H1 (cell line): Measurements from ENCODE around the gene MC4R. TPM values are rescaled to one million over a fixed set of nuclear protein-coding genes. Genes with fewer than 3 reads are reported as not detected.

Experiments
- CTCF ChIA-PET: fragments of 300-600 bp; sonication (Branson Sonifier 250); formaldehyde crosslinking; loops from one replicate; lab custom pipeline; 2021; ENCODE audit not compliant: partially characterized antibody; lab: Charles Lee
- POLR2A ChIA-PET: fragments of 300-600 bp; sonication (Branson Sonifier 250); formaldehyde crosslinking; loops from one replicate; lab custom pipeline; 2021; ENCODE audit warnings: inconsistent platforms; ENCODE audit not compliant: partially characterized antibody; lab: Charles Lee
- DNase-seq, 2 experiments: peaks; one replicate each; pipeline versions ENCODE4 v3.0.0 to v3.0.0-alpha.2; 2010 to 2022; ENCODE audit warnings: low spot score in 2 of 2, low read depth in 1 of 2, mixed read lengths in 1 of 2
- FAIRE-seq: peaks from 2 replicates; lab custom pipeline; 2011; peaks lifted over from hg19 to GRCh38; lab: Jason Lieb, UNC
- H2AFZ ChIP-seq: 2 replicates; pipeline ENCODE4 v1.8.1; 2012; ENCODE audit warnings: low read length, inconsistent platforms
- H2AK5ac ChIP-seq: 2 replicates; pipeline ENCODE4 v1.6.1; 2013; ENCODE audit warnings: low read depth, low read length
- H2BK120ac ChIP-seq: replicated peaks from 2 replicates; pipeline ENCODE3; 2013; ENCODE audit warnings: low read depth, low read length, inconsistent platforms
- H2BK12ac ChIP-seq: 2 replicates; pipeline ENCODE4 v1.6.1; 2013; ENCODE audit warnings: low read depth, low read length
- H2BK15ac ChIP-seq: 2 replicates; pipeline ENCODE4 v1.6.1; 2013; ENCODE audit warnings: low read length
- H2BK20ac ChIP-seq: 2 replicates; pipeline ENCODE4 v1.6.1; 2013; ENCODE audit warnings: low read length
- H2BK5ac ChIP-seq: 2 replicates; pipeline ENCODE4 v1.6.1; 2013; ENCODE audit warnings: low read depth, low read length
- H3K14ac ChIP-seq: 2 replicates; pipeline ENCODE4 v1.6.1; 2013; ENCODE audit warnings: inconsistent platforms; ENCODE audit not compliant: insufficient read length
- H3K18ac ChIP-seq: 2 replicates; pipeline ENCODE4 v1.6.1; 2013; ENCODE audit warnings: low read length; ENCODE audit errors: extremely low read depth
- H3K23ac ChIP-seq: 2 replicates; pipeline ENCODE4 v1.6.1; 2013; ENCODE audit warnings: inconsistent platforms; ENCODE audit not compliant: insufficient read length
- H3K23me2 ChIP-seq: 2 replicates; pipeline ENCODE4 v1.6.1; 2013; ENCODE audit warnings: low read depth, low read length
- H3K27ac ChIP-seq: 2 replicates; pipeline ENCODE4 v1.6.1; 2011; ENCODE audit warnings: low read depth, low read length, inconsistent platforms
- H3K27me3 ChIP-seq, 4 experiments: replicated peaks in 1 of 4; 1 replicate in 1 of 4; 2 replicates in 3 of 4; pipeline versions ENCODE4 v1.6.1 to v1.8.1; 2011 to 2013; ENCODE audit warnings: low read length in 3 of 4, mild to moderate bottlenecking in 3 of 4, inconsistent platforms in 2 of 4, mixed read lengths in 2 of 4, moderate library complexity in 1 of 4; ENCODE audit not compliant: control insufficient read depth in 3 of 4, insufficient read depth in 3 of 4; ENCODE audit errors: extremely low read depth in 1 of 4
- H3K36me3 ChIP-seq, 4 experiments: 2 replicates each; pipeline versions ENCODE4 v1.6.1 to v1.8.1; 2011 to 2013; ENCODE audit warnings: mild to moderate bottlenecking in 4 of 4, low read length in 3 of 4, moderate library complexity in 2 of 4, control low read depth in 1 of 4, inconsistent platforms in 1 of 4; ENCODE audit not compliant: insufficient read depth in 4 of 4, control insufficient read depth in 2 of 4
- H3K4ac ChIP-seq: replicated peaks from 2 replicates; pipeline ENCODE3; 2013; ENCODE audit warnings: low read length, low read depth, mixed read lengths, inconsistent platforms; ENCODE audit not compliant: insufficient read length
- H3K4me1 ChIP-seq, 4 experiments: replicated peaks in 1 of 4; 1 replicate in 1 of 4; 2 replicates in 3 of 4; pipeline versions ENCODE4 v1.6.1 to v1.8.1; 2011 to 2013; ENCODE audit warnings: low read length in 3 of 4, inconsistent platforms in 2 of 4, mixed read lengths in 1 of 4; ENCODE audit not compliant: insufficient read depth in 4 of 4, control insufficient read depth in 3 of 4
- H3K4me2 ChIP-seq, 2 experiments: 2 replicates each; pipeline versions ENCODE4 v1.6.1 to v1.8.1; 2011 to 2013; ENCODE audit warnings: low read depth in 2 of 2, low read length in 2 of 2, control low read depth in 1 of 2, inconsistent platforms in 1 of 2, mild to moderate bottlenecking in 1 of 2; ENCODE audit not compliant: insufficient read depth in 1 of 2
- H3K4me3 ChIP-seq, 4 experiments: fragments of 200-600, 300-600 bp in 1 of 4; sonication (generic), shearing (Covaris generic), sonication (Bioruptor Twin) in 1 of 4; 2 replicates each; pipeline versions ENCODE4 v1.5.1 to v1.8.1; 2011 to 2016; ENCODE audit warnings: low read length in 4 of 4, low read depth in 3 of 4, control low read depth in 2 of 4, inconsistent platforms in 2 of 4, mild to moderate bottlenecking in 2 of 4, mixed read lengths in 1 of 4, moderate library complexity in 1 of 4; ENCODE audit not compliant: insufficient read depth in 2 of 4; ENCODE audit errors: extremely low read depth in 1 of 4
- H3K56ac ChIP-seq: replicated peaks from 2 replicates; pipeline ENCODE3; 2013; ENCODE audit warnings: low read depth, mild to moderate bottlenecking, mixed read lengths, low read length, inconsistent platforms; ENCODE audit not compliant: insufficient read length
- H3K79me1 ChIP-seq: 2 replicates; pipeline ENCODE4 v1.6.1; 2013; ENCODE audit warnings: low read depth, low read length, control low read depth
- H3K79me2 ChIP-seq, 2 experiments: 2 replicates each; pipeline versions ENCODE4 v1.6.1 to v1.8.1; 2012 to 2013; ENCODE audit warnings: low read length in 2 of 2, mild to moderate bottlenecking in 2 of 2, inconsistent platforms in 1 of 2; ENCODE audit not compliant: insufficient read depth in 2 of 2, control insufficient read depth in 1 of 2
- H3K9ac ChIP-seq, 4 experiments: replicated peaks in 1 of 4; 1 replicate in 1 of 4; 2 replicates in 3 of 4; pipeline versions ENCODE4 v1.6.1 to v1.8.1; 2011 to 2013; ENCODE audit warnings: low read depth in 3 of 4, low read length in 3 of 4, control low read depth in 2 of 4, mild to moderate bottlenecking in 2 of 4, moderate library complexity in 2 of 4, inconsistent platforms in 1 of 4; ENCODE audit errors: extremely low read depth in 1 of 4
- H3K9me3 ChIP-seq, 2 experiments: 2 replicates each; pipeline versions ENCODE4 v1.6.1 to v1.8.1; 2012 to 2013; ENCODE audit warnings: mild to moderate bottlenecking in 2 of 2, moderate library complexity in 2 of 2, control low read depth in 1 of 2, inconsistent platforms in 1 of 2, low read depth in 1 of 2, low read length in 1 of 2, mixed read lengths in 1 of 2; ENCODE audit not compliant: insufficient read depth in 2 of 2
- H4K20me1 ChIP-seq, 2 experiments: replicated peaks in 1 of 2; 2 replicates each; pipeline versions ENCODE3 to v1.8.1; 2011 to 2013; ENCODE audit warnings: inconsistent platforms in 2 of 2, low read length in 2 of 2, mild to moderate bottlenecking in 1 of 2; ENCODE audit not compliant: insufficient read depth in 2 of 2, control insufficient read depth in 1 of 2
- H4K5ac ChIP-seq: 2 replicates; pipeline ENCODE4 v1.6.1; 2013; ENCODE audit warnings: low read length, low read depth, mixed read lengths, inconsistent platforms; ENCODE audit not compliant: insufficient read length
- H4K8ac ChIP-seq: 2 replicates; pipeline ENCODE4 v1.8.0; 2013; ENCODE audit warnings: mild to moderate bottlenecking, moderate library complexity, low read length, inconsistent platforms; ENCODE audit not compliant: insufficient read depth; ENCODE audit errors: extremely low read depth
- H4K91ac ChIP-seq: replicated peaks from 2 replicates; pipeline ENCODE3; 2013; ENCODE audit warnings: low read length, mixed read lengths, inconsistent platforms; ENCODE audit not compliant: insufficient read length
- ATF3 ChIP-seq: IDR thresholded peaks from 2 replicates; pipeline ENCODE4 v1.6.1; 2011; ENCODE audit warnings: low read depth, mild to moderate bottlenecking, low read length; ENCODE audit not compliant: insufficient read depth
- CHD1 ChIP-seq: IDR thresholded peaks from 2 replicates; pipeline ENCODE4 v1.6.1; 2012; ENCODE audit warnings: low read depth, low read length, improper control_type of control experiment
- EZH2 ChIP-seq: fragments of 200-600 bp; sonication (generic); IDR thresholded peaks from 2 replicates; pipeline ENCODE4 v1.7.1; 2012; ENCODE audit warnings: low read depth, mild to moderate bottlenecking, moderate library complexity, low read length, inconsistent platforms; ENCODE audit not compliant: severe bottlenecking
- POU5F1 ChIP-seq: IDR thresholded peaks from 2 replicates; pipeline ENCODE4 v1.6.1; 2011; ENCODE audit warnings: low read depth, mild to moderate bottlenecking, low read length, moderate library complexity
- polyA plus RNA-seq, 7 experiments: library from polyadenylated mRNA; depleted of rRNA in 3 of 7; stranded (reverse) in 5 of 7; unstranded in 2 of 7; fragments of >200 nt in 5 of 7; fragments of 200-250 nt in 2 of 7; gene quantifications; 1 replicate in 5 of 7; 2 replicates in 1 of 7; 4 replicates in 1 of 7; pipeline versions ENCODE4 v1.2.1 to v1.2.3, GENCODE V29; 2011 to 2013; ENCODE audit warnings: missing spikeins in 2 of 7, mixed read lengths in 2 of 7
- total RNA-seq: library from RNA; stranded (reverse); fragmentation: NEBNext Ultra II Directional; extraction: Animal tissue kit (Norgen Biotek cat#: 25700); gene quantifications from 2 replicates; pipeline ENCODE4 v1.2.1, GENCODE V29; 2021

Gene MC4R
- total and polyA plus RNA-seq, 2 of the 8 experiments (the other 6 are each of a cell fraction or from before 2014, with no cell fraction given) = 0.11 TPM; not detected in 1

DNA sequence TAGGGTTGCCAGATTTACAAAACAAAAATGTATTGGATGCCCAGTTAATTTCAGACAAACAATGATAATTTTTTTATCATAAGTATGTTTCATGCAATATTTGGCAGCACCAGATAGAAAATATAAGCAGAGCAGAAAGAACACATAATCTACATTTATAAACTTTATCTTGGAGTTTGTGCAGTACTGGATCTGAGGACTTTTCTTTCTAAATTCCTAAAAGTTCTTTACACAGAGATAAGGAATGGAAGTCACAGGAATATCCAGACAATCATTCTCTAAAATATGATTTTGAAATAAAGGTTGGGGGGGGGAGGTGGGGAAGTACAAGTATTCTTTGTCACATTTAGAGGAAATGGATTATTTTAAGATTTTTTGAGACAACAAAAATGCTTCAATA is 28.8 kb upstream of the MC4R start:
- no peak overlapping the region for H2AK5ac ChIP-seq
- no peak overlapping the region for H4K91ac ChIP-seq
- no peaks in the 10 kb centered on the region for H3K9me3 ChIP-seq
- no peak overlapping the region for H3K9ac ChIP-seq
- H2BK12ac ChIP-seq = no peak overlapping the region
- H3K36me3 ChIP-seq = no peaks in the 10 kb centered on the region
- POLR2A ChIA-PET = no interaction called here
- no peak overlapping the region for H2AFZ ChIP-seq
- H2BK120ac ChIP-seq = no peak overlapping the region
- H3K27me3 ChIP-seq = no peaks in the 10 kb centered on the region
- H2BK15ac ChIP-seq = no peak overlapping the region
- H3K23ac ChIP-seq = no peak overlapping the region
- H4K8ac ChIP-seq = no peak overlapping the region
- no peak overlapping the region for H3K56ac ChIP-seq
- FAIRE-seq = no peak
- no peak overlapping the region for H3K18ac ChIP-seq
- H2BK20ac ChIP-seq = no peak overlapping the region
- no peaks in the 10 kb centered on the region for H3K4me1 ChIP-seq
- DNase-seq = no peak
- no peaks in the 10 kb centered on the region for H4K20me1 ChIP-seq
- H4K5ac ChIP-seq = no peak overlapping the region
- H3K27ac ChIP-seq = no peak overlapping the region
- no peak overlapping the region for H3K4me3 ChIP-seq
- no peak overlapping the region for H3K14ac ChIP-seq
- no peak overlapping the region for H3K4ac ChIP-seq
- H3K4me2 ChIP-seq = no peak overlapping the region
- no peaks in the 10 kb centered on the region for H3K79me1 ChIP-seq
- no peaks in the 10 kb centered on the region for H3K79me2 ChIP-seq
- H3K23me2 ChIP-seq = no peaks in the 10 kb centered on the region
- no peak overlapping the region for H2BK5ac ChIP-seq
- TF ChIP-seq EZH2 = no peak
- TF ChIP-seq CHD1 = no peak
- TF ChIP-seq POU5F1 = no peak
- no peak for TF ChIP-seq ATF3
- TF ChIP-seq, all 59 proteins: peak for 0
- CTCF ChIA-PET = no interaction called here
